Ectodermal cell (in vitro differentiated cells): Measurements from ENCODE around the gene CRIM1.
"Not testable (repeated sequence)": the region's sequence is repeated elsewhere in the genome, so short reads cannot be mapped to it uniquely, and the experiment has no call there.

Experiments used
- H3K27ac ChIP-seq: 2 replicates; pipeline ENCODE4 v1.7.0; 2013; ENCODE audit warnings: mild to moderate bottlenecking, low read depth, low read length; ENCODE audit not compliant: insufficient read depth, poor library complexity, severe bottlenecking
- H3K27me3 ChIP-seq: 2 replicates; pipeline ENCODE4 v1.7.0; 2013; ENCODE audit warnings: mild to moderate bottlenecking, low read length; ENCODE audit not compliant: insufficient read depth, control insufficient read depth, poor library complexity, severe bottlenecking
- H3K36me3 ChIP-seq: one replicate; pipeline ENCODE4 v1.7.0; 2013; ENCODE audit warnings: low read length; ENCODE audit not compliant: control insufficient read depth, insufficient read depth
- H3K4me1 ChIP-seq: one replicate; pipeline ENCODE4 v1.7.0; 2013; ENCODE audit warnings: low read length; ENCODE audit not compliant: control insufficient read depth, insufficient read depth
- H3K4me3 ChIP-seq: 2 replicates; pipeline ENCODE4 v1.7.0; 2013; ENCODE audit warnings: low read depth, low read length, control low read depth; ENCODE audit not compliant: insufficient read depth
- H3K9me3 ChIP-seq: 2 replicates; pipeline ENCODE4 v1.7.0; 2013; ENCODE audit warnings: mild to moderate bottlenecking, low read length, moderate library complexity; ENCODE audit not compliant: control insufficient read depth
- WGBS, 2 experiments: methylation state at CpG; one replicate each; pipeline ENCODE4 v1.1.7; 2013; ENCODE audit warnings: missing lambda C conversion rate in 2 of 2; 5-methylcytosine and 5-hydroxymethylcytosine counted together

Gene CRIM1

GRCh38 chr2:36360063-36360462, 4.5 kb downstream of the CRIM1 start:
- peaks cover 8% of the 10 kb centered on the region for H3K27me3 ChIP-seq
- H3K4me3 ChIP-seq = no peak overlapping the region
- WGBS, 2 experiments = 94 to 96% methylated on average over 4 of the region's 4 CpGs
- H3K36me3 ChIP-seq = no peaks in the 10 kb centered on the region
- H3K9me3 ChIP-seq = no peaks in the 10 kb centered on the region
- H3K27ac ChIP-seq = no peak overlapping the region
- peaks cover 16% of the 10 kb centered on the region for H3K4me1 ChIP-seq

GRCh38 chr2:36360834-36361233, 5.3 kb downstream of the CRIM1 start:
- H3K4me1 ChIP-seq = peaks cover 16% of the 10 kb centered on the region
- WGBS, 2 experiments = 84 to 100% methylated on average over 1 of the region's 1 CpG
- H3K4me3 ChIP-seq = no peak overlapping the region
- no peaks in the 10 kb centered on the region for H3K36me3 ChIP-seq
- H3K27me3 ChIP-seq = peaks cover 6% of the 10 kb centered on the region
- H3K9me3 ChIP-seq = no peaks in the 10 kb centered on the region
- H3K27ac ChIP-seq = no peak overlapping the region

- Histone ChIP-seq H3K36me3 (no peaks in the 10 kb centered on the region), H3K4me3 (no peak overlapping the region), H3K9me3 (no peaks in the 10 kb centered on the region), H3K4me1 (peaks cover 19% of the 10 kb centered on the region), H3K27ac (no peak overlapping the region), H3K27me3 (peaks cover 6% of the 10 kb centered on the region)
- WGBS, 2 experiments = 93 to 94% methylated on average over 2 of the region's 3 CpGs
Observed at GRCh38 chr2:36361396-36361795, 5.8 kb downstream of the CRIM1 start.

- Histone ChIP-seq H3K4me1 (peaks cover 25% of the 10 kb centered on the region), H3K27me3 (no peaks in the 10 kb centered on the region), H3K9me3 (no peaks in the 10 kb centered on the region), H3K4me3 (no peak overlapping the region), H3K36me3 (no peaks in the 10 kb centered on the region), H3K27ac (no peak overlapping the region)
- 43 to 58% methylated on average over 3 of the region's 3 CpGs for WGBS, 2 experiments
Observed at GRCh38 chr2:36362291-36362690, 6.7 kb downstream of the CRIM1 start.

- H3K4me1 ChIP-seq = peaks cover 32% of the 10 kb centered on the region
- not testable (repeated sequence) for H3K4me3 ChIP-seq, H3K36me3 ChIP-seq, H3K9me3 ChIP-seq, H3K27me3 ChIP-seq, H3K27ac ChIP-seq
- 92 to 93% methylated on average over 2 of the region's 2 CpGs for WGBS, 2 experiments
Observed at GRCh38 chr2:36363085-36363484, 7.5 kb downstream of the CRIM1 start.

- Histone ChIP-seq H3K4me1 (peaks cover 44% of the 10 kb centered on the region), H3K27ac (no peak overlapping the region), H3K4me3 (no peak overlapping the region), H3K9me3 (no peaks in the 10 kb centered on the region), H3K36me3 (no peaks in the 10 kb centered on the region), H3K27me3 (no peaks in the 10 kb centered on the region)
- WGBS, 2 experiments = 46 to 56% methylated on average over 2 to 3 of the region's 3 CpGs
Observed at GRCh38 chr2:36366491-36367120, 11.0 kb downstream of the CRIM1 start.

GRCh38 chr2:36367486-36367885, 11.9 kb downstream of the CRIM1 start:
- Histone ChIP-seq H3K36me3 (no peaks in the 10 kb centered on the region), H3K4me1 (peaks cover 43% of the 10 kb centered on the region), H3K27me3 (no peaks in the 10 kb centered on the region), H3K27ac (no peak overlapping the region), H3K4me3 (no peak overlapping the region), H3K9me3 (no peaks in the 10 kb centered on the region)
- WGBS, 2 experiments = 61 to 76% methylated on average over 4 of the region's 4 CpGs

GRCh38 chr2:36367895-36368353, 12.3 kb downstream of the CRIM1 start:
- H3K27me3 ChIP-seq = no peaks in the 10 kb centered on the region
- no peaks in the 10 kb centered on the region for H3K36me3 ChIP-seq
- peaks cover 41% of the 10 kb centered on the region for H3K4me1 ChIP-seq
- H3K27ac ChIP-seq = no peak overlapping the region
- no peak overlapping the region for H3K4me3 ChIP-seq
- WGBS, 2 experiments = 34 to 44% methylated on average over 5 of the region's 5 CpGs
- H3K9me3 ChIP-seq = no peaks in the 10 kb centered on the region

GRCh38 chr2:36368438-36368837, 12.9 kb downstream of the CRIM1 start:
- Histone ChIP-seq H3K4me1 (peaks cover 37% of the 10 kb centered on the region), H3K36me3 (no peaks in the 10 kb centered on the region), H3K27ac (no peak overlapping the region), H3K4me3 (no peak overlapping the region), H3K27me3 (no peaks in the 10 kb centered on the region), H3K9me3 (no peaks in the 10 kb centered on the region)
- WGBS, 2 experiments = 92% methylated on average over 5 of the region's 6 CpGs

GRCh38 chr2:36369163-36369562, 13.6 kb downstream of the CRIM1 start:
- peaks cover 37% of the 10 kb centered on the region for H3K4me1 ChIP-seq
- WGBS, 2 experiments = 78 to 89% methylated on average over 1 of the region's 1 CpG
- H3K27ac ChIP-seq = no peak overlapping the region

GRCh38 chr2:36369716-36370115, 14.1 kb downstream of the CRIM1 start:
- no peaks in the 10 kb centered on the region for H3K36me3 ChIP-seq
- H3K27me3 ChIP-seq = no peaks in the 10 kb centered on the region
- peaks cover 37% of the 10 kb centered on the region for H3K4me1 ChIP-seq
- H3K4me3 ChIP-seq = no peak overlapping the region
- WGBS, 2 experiments = 95 to 99% methylated on average over 4 of the region's 4 CpGs
- no peak overlapping the region for H3K27ac ChIP-seq
- H3K9me3 ChIP-seq = no peaks in the 10 kb centered on the region

More at GRCh38 chr2:36369163-36369562, 13.6 kb downstream of the CRIM1 start:
- Histone ChIP-seq H3K36me3 (no peaks in the 10 kb centered on the region), H3K27me3 (no peaks in the 10 kb centered on the region), H3K4me3 (no peak overlapping the region), H3K9me3 (no peaks in the 10 kb centered on the region)
